Measurements from ENCODE around the gene BCL7C. TPM values are rescaled to one million over a fixed set of nuclear protein-coding genes. Genes with fewer than 3 reads are reported as not detected.
A peak's percentile ranks its signal among the peaks of the same experiment; 100 is the strongest.

Gene BCL7C
- total and polyA plus RNA-seq, 2 of the 13 experiments (the other 11 are each of a cell fraction or from before 2014, with no cell fraction given) = 17.7 to 33.8 TPM

DNA sequence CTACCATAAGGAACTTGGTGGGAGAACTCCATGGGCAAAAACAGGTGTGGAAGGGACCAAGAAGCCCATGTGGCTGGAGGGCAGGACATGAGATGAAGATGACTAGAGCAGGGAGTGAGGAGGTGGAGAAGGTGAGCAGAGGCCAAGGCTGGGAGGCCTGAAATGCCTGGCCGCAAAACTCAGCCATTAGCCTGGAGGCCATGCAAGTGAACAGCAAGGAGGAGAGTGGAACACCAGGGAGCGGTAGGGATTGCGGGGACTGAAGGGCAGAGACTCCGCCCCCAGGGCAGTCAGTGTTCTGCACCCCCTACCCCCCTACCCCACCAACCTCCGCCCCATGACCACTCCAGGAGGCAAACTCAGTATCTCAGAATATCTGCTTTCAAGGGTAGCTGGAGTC lies 17.0 kb downstream of the BCL7C start (continued):
- TF ChIP-seq SP5 (CRISPR knock-in tag; IDR thresholded peaks at IDR 0.05; ENCODE audit: borderline replicate concordance, low read depth) = peak; percentile 15; the same call in 1 of the 2 replicates
- peak; percentile 31; the same call in 1 of the 2 replicates for TF ChIP-seq STAG1 (CRISPR knock-in tag; IDR thresholded peaks at IDR 0.05)
- TF ChIP-seq POLR2G (IDR thresholded peaks at IDR 0.05; ENCODE audit: low read depth, low read length) = peak; percentile 38; the same call in 1 of the 2 replicates
- peak; percentile 73; the same call in 1 of the 2 replicates for TF ChIP-seq ZNF180 (CRISPR knock-in tag; IDR thresholded peaks at IDR 0.05; ENCODE audit: borderline replicate concordance, low read depth)
- TF ChIP-seq ZNF121 (CRISPR knock-in tag; IDR thresholded peaks at IDR 0.05) = no peak
- TF ChIP-seq MYC (CRISPR knock-in tag; IDR thresholded peaks at IDR 0.05; ENCODE audit: borderline replicate concordance) = peak; percentile 51; the same call in 1 of the 2 replicates
- no peak for TF ChIP-seq EZH2 (conservative IDR thresholded peaks at IDR 0.05; ENCODE audit: low read depth, low read length)
- TF ChIP-seq, protein P1, sequence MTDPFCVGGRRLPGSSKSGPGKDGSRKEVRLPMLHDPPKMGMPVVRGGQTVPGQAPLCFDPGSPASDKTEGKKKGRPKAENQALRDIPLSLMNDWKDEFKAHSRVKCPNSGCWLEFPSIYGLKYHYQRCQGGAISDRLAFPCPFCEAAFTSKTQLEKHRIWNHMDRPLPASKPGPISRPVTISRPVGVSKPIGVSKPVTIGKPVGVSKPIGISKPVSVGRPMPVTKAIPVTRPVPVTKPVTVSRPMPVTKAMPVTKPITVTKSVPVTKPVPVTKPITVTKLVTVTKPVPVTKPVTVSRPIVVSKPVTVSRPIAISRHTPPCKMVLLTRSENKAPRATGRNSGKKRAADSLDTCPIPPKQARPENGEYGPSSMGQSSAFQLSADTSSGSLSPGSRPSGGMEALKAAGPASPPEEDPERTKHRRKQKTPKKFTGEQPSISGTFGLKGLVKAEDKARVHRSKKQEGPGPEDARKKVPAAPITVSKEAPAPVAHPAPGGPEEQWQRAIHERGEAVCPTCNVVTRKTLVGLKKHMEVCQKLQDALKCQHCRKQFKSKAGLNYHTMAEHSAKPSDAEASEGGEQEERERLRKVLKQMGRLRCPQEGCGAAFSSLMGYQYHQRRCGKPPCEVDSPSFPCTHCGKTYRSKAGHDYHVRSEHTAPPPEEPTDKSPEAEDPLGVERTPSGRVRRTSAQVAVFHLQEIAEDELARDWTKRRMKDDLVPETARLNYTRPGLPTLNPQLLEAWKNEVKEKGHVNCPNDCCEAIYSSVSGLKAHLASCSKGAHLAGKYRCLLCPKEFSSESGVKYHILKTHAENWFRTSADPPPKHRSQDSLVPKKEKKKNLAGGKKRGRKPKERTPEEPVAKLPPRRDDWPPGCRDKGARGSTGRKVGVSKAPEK (CRISPR knock-in tag; IDR thresholded peaks at IDR 0.05; ENCODE audit: borderline replicate concordance) = no peak
- TF ChIP-seq KLF13 (CRISPR knock-in tag; IDR thresholded peaks at IDR 0.05) = no peak
- TF ChIP-seq, protein P2, sequence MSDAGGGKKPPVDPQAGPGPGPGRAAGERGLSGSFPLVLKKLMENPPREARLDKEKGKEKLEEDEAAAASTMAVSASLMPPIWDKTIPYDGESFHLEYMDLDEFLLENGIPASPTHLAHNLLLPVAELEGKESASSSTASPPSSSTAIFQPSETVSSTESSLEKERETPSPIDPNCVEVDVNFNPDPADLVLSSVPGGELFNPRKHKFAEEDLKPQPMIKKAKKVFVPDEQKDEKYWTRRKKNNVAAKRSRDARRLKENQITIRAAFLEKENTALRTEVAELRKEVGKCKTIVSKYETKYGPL (CRISPR knock-in tag; IDR thresholded peaks at IDR 0.05) = no peak
- TF ChIP-seq SIN3B (IDR thresholded peaks at IDR 0.05; ENCODE audit: low read length) = 0 out of 2 replicates have a peak, but pooled peaks have one; percentile 25
- TF ChIP-seq ZNF263 (CRISPR knock-in tag; IDR thresholded peaks at IDR 0.05) = peak; percentile 87

Data from HepG2 (cell line).